Activated T-helper 1 cell treated with Interleukin-2 at 50 U/mL for 16 hours (primary cell): ENCODE data around the gene NBPF8.
"Not testable (repeated sequence)": the region's sequence is repeated elsewhere in the genome, so short reads cannot be mapped to it uniquely, and the experiment has no call there.

Experiments used
- DNase-seq: peaks from one replicate; pipeline ENCODE4 v3.0.0-alpha.2; 2020; ENCODE audit warnings: low read depth

Gene NBPF8

GRCh38 chr1:120414911-120415480, at the start of gene NBPF8:
Gene NBPF8 (plus strand): TSS chr1:120415035. CDS start chr1:120436523, 21,488 bp downstream.
- DNase-seq, result peak; percentile 59

GRCh38 chr1:120367709-120368108, 47.1 kb upstream of the NBPF8 start:
- not testable (repeated sequence) for DNase-seq

GRCh38 chr1:120386651-120387050, 28.2 kb upstream of the NBPF8 start:
- DNase-seq, result not testable (repeated sequence)

- DNase-seq, result not testable (repeated sequence)
Observed at GRCh38 chr1:120388597-120389126, 26.2 kb upstream of the NBPF8 start.

- not testable (repeated sequence) for DNase-seq
Observed at GRCh38 chr1:120391365-120391764, 23.5 kb upstream of the NBPF8 start.

GRCh38 chr1:120393316-120394232, 21.3 kb upstream of the NBPF8 start:
- DNase-seq, result not testable (repeated sequence)

GRCh38 chr1:120405348-120405747, 9.5 kb upstream of the NBPF8 start:
- not testable (repeated sequence) for DNase-seq

- DNase-seq, result not testable (repeated sequence)
Observed at GRCh38 chr1:120414451-120414850, 384 bp upstream of the NBPF8 start.

- DNase-seq, result not testable (repeated sequence)
Observed at GRCh38 chr1:120415492-120415961, 692 bp downstream of the NBPF8 start.

- DNase-seq, result not testable (repeated sequence)
Observed at GRCh38 chr1:120425063-120425462, 10.2 kb downstream of the NBPF8 start.

- DNase-seq, result not testable (repeated sequence)
Observed at GRCh38 chr1:120431626-120432025, 16.8 kb downstream of the NBPF8 start.

- DNase-seq, result not testable (repeated sequence)
Observed at GRCh38 chr1:120433831-120434230, 19.0 kb downstream of the NBPF8 start.

GRCh38 chr1:120449124-120449523, 34.3 kb downstream of the NBPF8 start:
- DNase-seq, result not testable (repeated sequence)
